ENCODE data around the gene USP1.

USP1 gene, protein sequence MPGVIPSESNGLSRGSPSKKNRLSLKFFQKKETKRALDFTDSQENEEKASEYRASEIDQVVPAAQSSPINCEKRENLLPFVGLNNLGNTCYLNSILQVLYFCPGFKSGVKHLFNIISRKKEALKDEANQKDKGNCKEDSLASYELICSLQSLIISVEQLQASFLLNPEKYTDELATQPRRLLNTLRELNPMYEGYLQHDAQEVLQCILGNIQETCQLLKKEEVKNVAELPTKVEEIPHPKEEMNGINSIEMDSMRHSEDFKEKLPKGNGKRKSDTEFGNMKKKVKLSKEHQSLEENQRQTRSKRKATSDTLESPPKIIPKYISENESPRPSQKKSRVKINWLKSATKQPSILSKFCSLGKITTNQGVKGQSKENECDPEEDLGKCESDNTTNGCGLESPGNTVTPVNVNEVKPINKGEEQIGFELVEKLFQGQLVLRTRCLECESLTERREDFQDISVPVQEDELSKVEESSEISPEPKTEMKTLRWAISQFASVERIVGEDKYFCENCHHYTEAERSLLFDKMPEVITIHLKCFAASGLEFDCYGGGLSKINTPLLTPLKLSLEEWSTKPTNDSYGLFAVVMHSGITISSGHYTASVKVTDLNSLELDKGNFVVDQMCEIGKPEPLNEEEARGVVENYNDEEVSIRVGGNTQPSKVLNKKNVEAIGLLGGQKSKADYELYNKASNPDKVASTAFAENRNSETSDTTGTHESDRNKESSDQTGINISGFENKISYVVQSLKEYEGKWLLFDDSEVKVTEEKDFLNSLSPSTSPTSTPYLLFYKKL

DNA sequence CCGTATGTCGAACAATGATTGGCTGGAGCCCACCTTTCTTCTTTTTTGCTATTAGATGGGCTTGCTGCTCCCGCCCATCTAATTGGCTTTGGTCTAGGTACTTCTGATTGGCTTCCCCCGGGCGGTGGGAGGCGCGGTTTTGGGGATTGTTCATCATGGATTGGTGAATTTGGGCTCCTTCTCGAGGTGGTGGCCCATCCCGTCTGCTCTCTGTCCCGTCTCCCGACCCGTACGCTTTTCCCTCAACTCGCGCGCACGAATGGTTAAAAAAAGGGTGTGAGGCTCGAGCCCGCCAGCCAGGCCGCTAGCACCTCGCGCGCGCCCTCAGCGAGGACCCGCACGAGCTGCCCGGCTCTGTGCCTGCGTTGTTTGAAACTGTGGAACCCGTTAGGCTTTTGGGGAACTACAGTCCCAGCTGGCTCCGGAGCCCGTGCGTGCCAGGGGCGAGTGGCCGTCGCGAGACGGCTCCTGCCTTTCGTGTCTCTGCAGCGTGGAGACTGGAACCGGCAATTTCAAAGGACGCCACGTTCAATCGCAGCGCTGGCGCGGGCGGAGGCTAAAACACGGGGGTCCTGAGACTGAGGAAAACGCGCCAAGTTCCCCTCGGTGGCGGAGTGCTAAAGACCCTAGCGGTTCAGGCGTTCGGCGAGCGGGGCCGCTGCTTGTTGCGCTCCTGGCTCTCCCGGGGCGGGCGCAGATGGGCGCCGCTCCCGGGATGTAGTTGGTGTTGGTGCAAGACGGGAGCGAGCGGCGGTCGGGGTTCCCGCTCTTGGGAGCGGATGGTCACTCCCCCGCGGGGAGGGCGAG lies at the start of gene USP1:
Gene USP1 (plus strand): TSS at position 584 of the 807 bp plus-strand sequence. CDS start 2,819 bp downstream, outside the sequence.
- no peak for DNase-seq

DNA sequence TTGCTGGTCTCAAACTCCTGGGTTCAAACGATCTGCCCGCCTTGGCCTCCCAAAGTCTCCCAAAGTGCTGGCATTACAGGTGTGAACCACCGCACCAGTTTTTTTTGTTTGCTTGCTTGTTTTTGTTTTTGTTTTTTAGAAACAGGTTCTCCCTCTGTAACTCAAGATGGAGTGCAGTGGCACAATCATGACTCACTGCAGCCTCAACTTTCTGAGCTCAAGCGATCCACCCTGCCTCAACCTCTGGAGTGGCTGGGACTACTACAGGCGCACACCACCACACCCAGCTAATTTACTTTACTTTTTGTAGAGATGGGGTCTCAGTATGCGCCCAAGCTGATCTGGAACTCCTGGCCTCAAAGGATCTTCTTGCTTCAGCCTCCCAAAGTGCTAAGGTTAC lies 47.3 kb upstream of the USP1 start:
- peak; percentile 19 for DNase-seq

DNA sequence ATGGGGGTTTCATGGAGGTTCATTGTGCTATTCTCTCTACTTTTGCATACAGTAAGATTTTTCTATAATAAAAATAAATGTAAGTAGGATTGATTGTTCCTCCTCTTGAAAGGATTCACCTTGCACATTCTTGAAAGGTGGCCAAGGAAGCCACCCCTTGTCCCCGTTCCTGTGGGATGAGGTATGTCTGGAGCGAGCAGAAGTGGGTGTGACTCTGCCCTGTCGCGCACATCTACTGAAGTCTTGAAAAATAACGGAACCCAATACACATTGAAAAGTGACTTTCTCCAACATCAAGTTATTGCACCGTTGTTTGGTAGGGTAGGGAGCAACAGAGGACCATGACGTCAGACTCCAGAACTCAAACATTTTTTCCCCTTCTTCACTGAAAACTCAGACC lies 46.8 kb upstream of the USP1 start:
- DNase-seq, result no peak

DNA sequence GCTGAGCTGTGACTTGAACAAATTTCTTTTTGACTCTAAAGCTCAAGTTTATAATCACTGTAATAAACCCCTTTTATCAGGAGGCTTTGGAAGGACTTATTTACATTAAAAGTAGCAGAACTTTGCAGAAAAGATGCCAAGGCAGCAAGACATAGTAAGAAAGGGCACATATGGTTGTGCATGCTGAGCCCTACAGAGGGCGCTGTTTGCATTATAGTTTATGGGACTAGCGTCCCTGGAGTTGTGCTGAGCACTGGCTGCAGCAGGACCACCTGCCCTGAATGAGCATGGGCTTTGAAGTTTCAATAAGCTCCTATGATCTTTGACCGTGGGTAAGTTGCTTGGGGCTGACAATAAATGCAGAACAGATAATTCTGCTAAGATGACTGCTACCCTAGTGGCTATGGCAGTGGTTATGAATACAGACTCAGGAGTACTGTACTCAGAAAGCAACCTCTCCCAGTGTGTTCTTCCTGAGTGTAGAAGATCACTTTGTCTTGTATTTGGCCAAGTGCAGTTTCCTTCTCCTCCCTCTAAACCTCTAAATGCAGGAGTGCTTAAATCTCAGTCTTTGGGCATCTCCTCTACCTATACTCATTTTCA lies 45.4 kb upstream of the USP1 start:
- DNase-seq, result peak; percentile 35

DNA sequence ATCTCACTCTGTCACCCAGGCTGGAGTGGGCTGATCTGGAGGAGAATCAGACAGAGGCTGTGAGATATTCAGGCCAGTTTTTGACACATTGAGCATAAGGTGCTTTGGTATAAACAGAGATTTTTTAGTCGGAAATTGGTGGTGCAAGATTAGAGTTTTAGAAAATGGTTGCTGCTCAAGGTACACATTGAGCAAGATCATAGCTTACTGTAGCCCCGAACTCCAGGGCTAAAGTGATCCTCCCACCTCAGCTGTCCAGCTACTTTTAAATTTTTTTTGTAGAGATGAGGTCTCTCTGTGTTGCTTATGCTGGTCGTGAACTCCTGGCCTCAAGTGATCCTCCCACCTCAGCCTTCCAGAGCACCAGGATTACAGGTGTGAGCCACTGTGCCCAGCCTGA lies 43.9 kb upstream of the USP1 start:
- no peak for DNase-seq

DNA sequence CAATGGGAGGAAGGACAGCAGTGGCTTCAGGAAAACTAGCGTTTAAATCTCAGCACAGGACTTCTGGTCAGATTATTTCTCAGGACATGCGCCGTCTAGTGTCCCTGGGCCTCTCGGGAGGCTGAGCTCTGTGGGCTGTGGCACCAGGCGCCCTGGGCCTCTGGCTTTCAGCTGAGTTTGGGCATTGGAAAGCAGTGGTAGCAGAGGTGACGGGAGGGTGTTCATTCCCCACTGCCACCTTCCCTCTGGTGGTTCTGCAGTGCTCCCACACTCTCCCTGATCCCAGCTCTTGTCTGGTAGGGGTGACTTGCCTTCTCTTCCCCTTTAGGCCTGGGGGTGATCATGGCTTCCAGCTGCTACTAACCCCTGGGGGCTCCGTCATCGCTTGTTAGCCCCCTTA lies 42.2 kb upstream of the USP1 start:
- DNase-seq, result no peak

DNA sequence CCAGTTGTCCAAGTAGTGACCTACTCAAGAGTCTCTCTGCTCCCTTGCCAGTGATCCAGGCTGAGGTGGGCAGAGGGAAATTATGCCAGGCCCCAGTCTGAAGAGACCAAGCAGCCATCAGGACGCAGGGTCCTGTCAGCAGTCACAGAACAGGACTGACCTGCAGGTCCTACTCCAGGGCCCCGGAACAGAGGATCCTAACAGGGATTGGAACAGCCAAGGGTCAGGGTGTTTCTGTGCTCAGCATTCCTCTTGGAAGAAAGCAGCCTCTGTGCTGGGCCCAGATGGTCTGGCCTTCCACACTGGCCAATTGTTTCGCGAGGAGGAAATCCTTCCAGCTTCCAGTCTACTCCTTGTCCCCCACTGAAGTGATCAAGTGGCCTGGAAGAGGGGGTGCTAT lies 41.6 kb upstream of the USP1 start:
- no peak for DNase-seq

DNA sequence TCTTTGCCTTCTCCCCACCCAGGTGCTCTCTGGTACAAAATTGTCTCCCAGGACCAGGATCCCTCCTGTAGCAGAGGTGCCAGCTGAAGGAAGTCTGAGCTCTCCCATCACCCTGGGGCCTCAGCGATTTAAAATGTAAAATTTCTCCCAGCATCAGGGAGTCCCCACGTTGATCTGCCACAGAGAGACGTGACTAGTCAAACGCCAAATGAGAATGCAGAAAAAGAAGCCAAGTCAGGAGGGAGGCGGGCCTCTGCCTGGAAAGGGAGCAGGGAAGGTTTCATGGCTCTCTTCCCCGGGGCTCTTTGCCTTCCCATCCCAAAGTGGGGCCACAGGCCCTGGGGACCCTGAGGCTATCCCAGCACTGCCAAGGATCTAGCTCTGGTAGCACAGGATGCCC lies 40.0 kb upstream of the USP1 start:
- no peak for DNase-seq

DNA sequence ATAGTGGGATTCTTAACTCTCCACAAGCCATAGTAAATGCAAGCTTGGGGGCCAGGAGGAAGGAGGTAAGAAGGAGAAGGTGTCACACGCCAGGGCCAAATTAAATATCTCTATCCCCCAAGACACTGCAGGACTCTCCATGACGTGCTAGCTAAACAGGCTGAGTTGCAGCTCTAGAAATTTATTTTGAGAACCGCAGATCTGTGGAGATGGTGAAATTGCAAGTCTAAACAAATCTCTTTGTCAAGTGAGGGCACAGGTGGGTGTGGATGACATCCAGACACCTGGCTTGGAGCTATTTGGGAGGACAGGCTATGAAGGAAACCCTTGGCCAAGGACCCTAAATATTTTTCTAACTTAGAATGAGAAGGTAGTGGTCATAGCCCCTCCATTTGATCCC lies 39.5 kb upstream of the USP1 start:
- no peak for DNase-seq

DNA sequence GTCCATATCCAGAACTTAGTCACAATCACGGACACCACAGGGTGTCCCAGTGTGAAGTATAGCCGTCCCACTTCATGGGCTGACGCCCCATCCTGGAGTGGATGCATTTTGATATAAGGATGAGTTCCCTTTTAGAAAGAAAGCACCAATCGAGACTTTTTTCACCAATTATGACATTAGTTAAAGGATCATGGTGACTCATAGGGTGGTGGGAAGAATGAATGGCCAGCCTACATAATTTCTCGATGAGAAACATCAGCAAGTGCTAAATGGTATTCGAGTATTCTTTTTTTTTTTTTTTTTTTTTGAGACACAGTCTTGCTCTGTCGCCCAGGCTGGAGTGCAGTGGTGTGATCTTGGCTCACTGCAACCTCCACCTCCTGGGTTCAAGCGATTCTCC lies 38.5 kb upstream of the USP1 start:
- DNase-seq, result no peak

DNA sequence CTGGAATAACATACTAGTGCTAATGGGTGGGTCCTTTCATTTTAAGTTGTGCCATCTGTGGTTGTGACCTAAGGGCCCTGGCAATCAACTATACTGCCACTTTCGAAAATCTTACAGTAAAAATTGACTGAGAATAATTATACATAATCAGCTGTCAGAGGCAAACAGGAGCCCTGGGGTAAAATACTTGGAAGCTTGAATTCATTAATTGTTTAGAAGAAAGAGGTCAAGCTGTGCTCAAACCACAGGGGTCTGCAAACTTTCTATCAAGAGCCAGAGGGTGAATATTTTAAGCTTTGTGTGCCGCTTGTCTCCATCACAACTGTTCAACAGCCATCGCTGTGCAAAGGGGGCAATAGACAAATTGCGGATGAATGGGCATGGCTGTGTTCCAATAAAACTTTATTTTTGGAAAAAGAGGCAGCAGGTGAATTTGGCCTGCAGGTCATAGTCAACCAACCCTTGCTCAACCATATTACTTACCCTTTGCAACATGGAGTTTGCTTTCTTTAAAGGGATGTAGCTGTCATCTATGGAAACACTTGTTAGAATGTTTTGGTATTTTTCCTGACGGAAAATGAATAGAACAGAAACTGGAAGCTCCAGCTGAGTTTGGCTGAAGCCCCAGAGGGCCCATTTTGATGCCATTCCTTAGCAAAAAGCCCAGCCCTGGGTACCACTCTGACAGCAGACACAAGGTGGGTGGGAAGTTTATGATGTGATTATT lies 35.7 kb upstream of the USP1 start:
- no peak for DNase-seq

DNA sequence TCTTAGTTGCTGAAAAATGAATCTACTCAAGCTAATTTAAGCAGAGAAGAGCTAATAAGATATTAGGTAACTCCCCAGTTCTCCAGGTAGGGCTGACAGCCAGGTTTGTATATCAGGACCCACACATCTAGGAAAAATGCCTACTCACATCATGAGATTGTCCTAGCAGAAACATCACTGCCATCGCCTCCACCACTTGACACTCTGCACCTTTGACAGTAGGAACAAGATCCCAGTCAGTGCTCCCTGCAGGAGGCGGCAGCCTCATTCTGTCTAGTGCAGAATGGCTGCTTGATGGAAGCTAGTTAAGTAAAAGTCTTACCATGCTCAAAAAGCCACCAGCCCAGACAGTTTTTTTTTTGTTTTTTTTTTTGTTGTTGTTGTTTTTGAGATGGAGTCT lies 31.6 kb upstream of the USP1 start:
- no peak for DNase-seq

DNA sequence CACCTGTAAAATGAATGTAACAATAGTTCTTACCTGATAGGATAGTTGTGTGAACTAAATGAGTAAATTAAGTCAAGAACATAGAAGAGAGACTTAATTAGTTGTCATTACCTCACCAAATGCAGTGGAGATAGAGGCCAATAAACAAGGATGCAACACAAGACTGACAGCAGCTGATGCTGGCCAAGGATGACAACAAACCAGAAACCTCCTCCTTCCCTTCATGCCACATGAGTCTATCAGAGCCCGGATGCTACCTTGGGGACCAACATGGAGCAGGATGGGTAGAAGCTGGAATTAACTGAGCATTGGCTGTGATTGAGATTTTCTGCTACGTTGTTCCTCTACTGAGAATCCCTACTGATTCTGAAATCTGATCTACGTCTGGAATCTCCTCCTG lies 30.3 kb upstream of the USP1 start:
- no peak for DNase-seq

DNA sequence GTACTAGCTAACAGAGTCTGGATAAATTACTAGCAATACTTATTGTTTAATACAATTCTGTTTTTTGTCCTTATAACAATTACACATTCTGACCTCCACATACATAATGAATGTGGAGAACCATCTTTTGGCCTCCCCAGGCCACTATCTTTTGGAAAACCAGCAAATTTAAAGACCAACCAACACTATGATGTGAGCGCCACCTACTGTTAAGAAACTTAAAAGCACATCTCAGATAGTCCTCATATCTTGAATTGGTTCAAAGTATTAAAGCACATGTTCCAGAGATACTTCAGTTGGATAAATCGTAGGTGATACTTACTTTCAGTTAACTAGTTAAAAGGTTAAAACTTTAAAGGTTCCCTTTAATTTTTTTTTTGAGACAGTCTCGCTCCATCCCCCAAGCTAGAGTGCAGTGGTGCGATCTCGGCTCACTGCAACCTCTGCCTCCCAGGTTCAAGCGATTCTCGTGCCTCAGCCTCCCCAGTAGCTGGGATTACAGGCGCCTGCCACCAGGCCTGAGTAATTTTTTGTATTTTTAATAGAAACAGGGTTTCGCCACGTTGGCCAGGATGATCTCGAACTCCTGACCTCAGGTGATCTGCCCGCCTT lies 29.3 kb upstream of the USP1 start:
- DNase-seq, result peak; percentile 57

DNA sequence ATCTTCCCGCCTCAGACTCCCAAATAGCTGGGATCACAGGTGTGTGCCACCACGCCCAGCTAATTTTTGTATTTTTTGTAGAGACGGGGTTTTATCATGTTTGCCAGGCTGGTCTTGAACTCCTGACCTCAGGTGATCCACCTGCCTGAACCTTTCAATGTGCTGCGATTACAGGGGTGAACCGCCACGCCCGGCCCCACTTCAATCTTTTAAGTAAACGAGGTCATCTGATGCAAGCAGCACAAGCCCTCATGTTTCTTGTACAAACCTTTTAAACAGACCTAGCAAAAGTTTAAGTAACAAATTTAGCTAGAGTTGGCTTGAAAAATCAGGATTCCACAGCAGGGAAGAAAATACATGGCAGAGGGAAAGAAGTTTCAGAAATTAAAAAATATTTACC lies 21.2 kb upstream of the USP1 start:
- no peak for DNase-seq

DNA sequence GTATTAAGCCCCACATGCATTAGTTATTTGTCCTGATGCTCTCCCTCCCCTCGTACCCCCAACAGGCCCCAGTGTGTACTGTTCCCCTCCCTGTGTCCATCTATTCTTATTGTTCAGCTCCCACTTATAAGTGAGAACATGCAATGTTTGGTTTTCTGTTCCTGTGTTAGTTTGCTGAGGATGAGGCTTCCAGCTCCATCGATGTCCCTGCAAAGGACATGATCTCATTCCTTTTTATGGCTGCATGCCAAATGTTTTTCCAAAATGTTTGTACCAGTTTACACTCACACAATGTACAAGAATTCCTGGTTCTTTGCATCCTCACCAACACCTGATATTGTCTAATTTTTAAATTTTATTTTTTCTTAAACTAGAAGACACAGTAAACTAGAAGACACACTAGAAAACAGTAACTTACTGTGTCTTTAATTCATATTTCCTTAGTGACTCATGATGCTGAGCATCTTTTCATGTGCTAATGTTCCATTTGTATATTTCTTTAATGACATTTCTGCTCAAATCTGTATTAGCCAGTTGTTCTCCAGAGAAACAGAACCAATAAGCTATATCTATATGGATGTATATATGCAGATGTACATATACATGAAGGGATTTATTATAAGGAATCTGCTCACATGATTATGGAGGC lies 19.4 kb upstream of the USP1 start:
- no peak for DNase-seq

DNA sequence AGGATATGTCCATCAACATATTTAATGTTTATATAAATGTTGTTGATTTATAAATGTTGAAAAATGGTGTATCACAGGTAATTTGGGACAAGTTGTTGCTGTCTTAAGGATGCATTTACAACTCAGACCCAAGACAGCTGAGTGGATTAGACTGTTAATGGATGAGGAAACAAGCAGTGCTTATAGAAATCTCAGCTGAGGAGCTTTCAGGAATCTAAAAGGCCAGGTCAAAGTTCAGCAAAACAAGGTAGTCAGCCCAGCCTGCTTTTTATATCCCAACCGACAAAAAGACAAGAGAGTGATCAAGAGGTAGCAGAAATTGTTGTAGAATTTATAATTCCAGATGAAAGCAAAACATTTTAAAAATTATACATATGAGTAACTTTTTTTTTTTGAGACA lies 16.6 kb upstream of the USP1 start:
- DNase-seq, result no peak

DNA sequence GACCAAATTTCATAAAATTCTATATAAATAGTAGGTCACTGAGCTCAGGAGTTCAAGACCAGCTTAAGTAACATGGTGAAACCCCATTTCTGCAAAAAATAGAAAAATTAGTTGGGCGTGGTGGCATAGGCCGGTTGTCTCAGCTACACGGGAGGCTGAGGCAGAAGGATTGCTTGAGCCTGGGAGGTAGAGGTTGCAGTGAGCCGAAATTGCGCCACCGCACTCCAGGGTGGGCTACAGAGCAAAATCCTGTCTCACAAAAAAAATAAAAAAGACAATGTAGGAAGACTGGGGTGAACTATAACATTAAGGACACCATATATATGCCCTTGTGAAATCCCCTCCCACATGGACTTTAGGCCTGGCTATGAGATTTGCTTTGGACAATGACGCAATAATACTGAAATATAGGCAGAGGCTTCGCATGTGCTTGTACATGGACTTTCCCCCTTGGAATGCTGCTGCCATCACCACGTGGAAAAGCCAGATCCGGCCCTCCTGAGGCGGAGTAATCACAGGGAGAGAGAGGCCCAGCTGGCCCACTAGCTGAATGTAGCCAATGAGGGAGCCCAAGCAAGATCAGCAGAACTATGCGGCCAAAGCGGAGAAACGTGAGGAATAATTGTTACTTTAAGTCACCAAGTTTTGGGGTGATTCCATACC lies 13.1 kb upstream of the USP1 start:
- peak; percentile 28 for DNase-seq

DNA sequence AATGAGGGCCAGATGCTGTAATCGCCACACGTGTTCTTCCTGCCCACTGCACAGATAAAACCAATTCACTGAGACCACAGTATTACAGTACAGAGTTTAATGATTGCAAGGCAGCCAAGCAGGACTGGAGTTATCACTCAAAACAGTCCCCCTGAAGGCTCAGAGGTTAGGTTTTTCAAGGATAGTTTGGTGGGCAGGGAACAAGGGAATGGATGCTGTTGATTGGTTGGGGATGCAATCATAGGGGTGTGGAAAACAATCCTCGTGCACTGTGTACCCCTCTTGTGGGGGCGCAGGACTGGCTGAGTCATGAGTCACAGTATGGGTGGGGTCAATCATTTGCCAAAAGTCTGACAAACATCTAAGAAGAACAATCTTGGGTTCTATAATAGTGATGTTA lies 12.4 kb upstream of the USP1 start:
- DNase-seq, result peak; percentile 23

DNA sequence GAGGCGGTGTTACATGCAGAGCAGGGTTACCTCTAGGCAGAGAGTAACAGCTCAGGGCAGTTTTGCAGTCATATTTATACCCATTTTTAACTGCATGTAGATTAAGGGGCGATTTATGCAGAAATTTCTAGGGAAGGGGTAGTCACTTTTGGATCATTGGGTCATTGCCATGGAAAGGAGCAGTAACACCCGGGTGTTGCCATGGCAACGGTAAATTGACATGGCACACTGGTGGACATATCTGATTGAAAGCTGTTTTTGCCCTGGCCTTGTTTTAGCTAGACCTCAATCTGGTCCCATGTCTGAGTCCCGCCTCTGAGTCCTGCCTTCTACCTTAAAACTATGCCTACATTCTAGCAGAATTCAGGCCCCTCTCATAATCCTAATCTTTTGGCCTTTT lies 11.8 kb upstream of the USP1 start:
- DNase-seq, result no peak

DNA sequence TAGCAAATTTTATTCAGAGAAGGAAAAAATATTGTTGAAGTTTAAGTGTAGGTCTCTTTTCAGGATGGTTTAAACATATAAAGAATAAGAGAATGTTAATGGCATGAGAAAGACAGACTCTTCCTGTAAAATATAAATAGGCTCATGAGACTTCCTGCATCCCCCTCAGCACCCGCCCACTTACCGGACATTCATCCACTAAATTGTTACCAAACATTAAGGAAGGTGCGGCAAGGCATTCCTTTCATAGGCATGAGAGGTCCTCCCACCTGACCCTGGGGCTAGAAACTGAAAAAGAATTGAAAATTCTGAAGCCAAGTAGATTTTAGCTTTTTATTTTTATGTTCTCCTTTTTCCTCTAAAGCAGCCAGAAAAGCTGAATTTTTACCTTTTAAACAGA lies 10.6 kb upstream of the USP1 start:
- DNase-seq, result peak; percentile 29

Data from inflammatory macrophage treated with lipopolysaccharide for 4 hours (primary cell).